Progenitor cell of endocrine pancreas (in vitro differentiated cells): ENCODE results near the gene HPN. TPM values are rescaled to one million over a fixed set of nuclear protein-coding genes. Genes with fewer than 3 reads are reported as not detected.
A peak's percentile ranks its signal among the peaks of the same experiment; 100 is the strongest.

ENCODE experiments used
- DNase-seq: peaks from one replicate; pipeline ENCODE4 v3.0.0; 2021; ENCODE audit warnings: low spot score; ENCODE audit not compliant: unreplicated experiment
- H3K27ac Mint-ChIP-seq: 2 replicates; pipeline ENCODE4 v1.8.0; 2021; ENCODE audit warnings: mild to moderate bottlenecking, moderate library complexity, mixed read lengths
- H3K27me3 Mint-ChIP-seq: 2 replicates; pipeline ENCODE4 v1.8.0; 2021; ENCODE audit warnings: mixed read lengths
- H3K36me3 Mint-ChIP-seq: 2 replicates; pipeline ENCODE4 v1.8.0; 2022; ENCODE audit warnings: mixed read lengths; ENCODE audit not compliant: insufficient read depth
- H3K4me1 Mint-ChIP-seq: 2 replicates; pipeline ENCODE4 v1.8.0; 2021; ENCODE audit warnings: low read depth, mixed read lengths
- H3K4me3 Mint-ChIP-seq: 2 replicates; pipeline ENCODE4 v1.8.0; 2021; ENCODE audit warnings: low read depth, mild to moderate bottlenecking, moderate library complexity, mixed read lengths
- H3K9me3 Mint-ChIP-seq: 2 replicates; pipeline ENCODE4 v1.8.0; 2021; ENCODE audit warnings: low read depth, mixed read lengths
- total RNA-seq: library from RNA; stranded (reverse); gene quantifications from 2 replicates; pipeline ENCODE4 v1.2.1, GENCODE V29; 2021
- TF ChIP-seq, protein P1 (sequence below): fragments of 200-600 bp; sonication (generic); IDR thresholded peaks from one replicate; pipeline ENCODE4 v1.5.0; 2021; ENCODE audit warnings: antibody characterized with exemption, mild to moderate bottlenecking; ENCODE audit not compliant: unreplicated experiment

Gene HPN
- total RNA-seq, 1 donor from 2014 or later = 70.5 TPM

DNA sequence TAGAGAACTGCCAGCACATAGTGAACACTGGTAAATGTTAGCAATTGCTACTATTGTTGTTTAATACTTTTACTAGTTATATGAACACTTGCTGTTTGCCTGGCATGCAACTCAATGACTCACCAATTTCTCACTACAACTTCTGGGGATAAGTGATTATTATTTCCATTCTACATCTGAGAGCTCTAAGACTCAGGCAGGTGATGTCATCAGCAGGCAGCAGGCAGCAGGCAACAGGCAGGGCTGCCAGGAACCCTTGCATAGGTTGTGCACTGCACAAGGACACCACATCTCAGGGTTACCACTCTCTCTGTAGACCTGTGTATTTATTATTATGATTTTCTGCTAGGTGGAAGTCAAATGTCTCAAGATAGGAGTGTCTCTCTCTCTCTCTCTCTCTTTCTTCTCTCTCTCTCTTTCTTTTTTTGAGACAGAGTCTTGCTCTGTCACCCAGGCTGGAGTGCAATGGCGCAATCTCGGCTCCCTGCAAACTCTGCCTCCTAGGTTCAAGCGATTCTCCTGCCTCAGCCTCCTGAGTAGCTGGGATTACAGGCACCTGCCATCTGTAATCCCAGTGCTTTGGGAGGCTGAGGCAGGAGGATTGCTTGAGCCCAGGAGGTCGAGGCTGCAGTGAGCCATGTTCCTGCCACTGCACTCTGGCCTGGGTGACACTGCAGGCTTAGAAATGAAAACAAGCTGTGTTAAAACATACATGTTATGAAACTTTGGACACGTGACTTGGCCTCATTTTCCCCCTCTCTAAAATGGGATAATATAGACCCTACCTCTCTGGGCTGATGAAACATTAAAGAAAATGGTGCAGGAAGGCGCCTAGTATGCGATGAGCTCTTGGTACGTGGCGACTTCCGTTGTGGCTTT is 22.7 kb downstream of the HPN start:
- Mint-ChIP-seq H3K9me3 (no peaks in the 10 kb centered on the region), H3K4me3 (no peak overlapping the region), H3K27me3 (no peaks in the 10 kb centered on the region), H3K27ac (no peak overlapping the region), H3K36me3 (peaks cover 3% of the 10 kb centered on the region), H3K4me1 (peaks cover 12% of the 10 kb centered on the region)
- no peak for DNase-seq
- TF ChIP-seq, protein P1, sequence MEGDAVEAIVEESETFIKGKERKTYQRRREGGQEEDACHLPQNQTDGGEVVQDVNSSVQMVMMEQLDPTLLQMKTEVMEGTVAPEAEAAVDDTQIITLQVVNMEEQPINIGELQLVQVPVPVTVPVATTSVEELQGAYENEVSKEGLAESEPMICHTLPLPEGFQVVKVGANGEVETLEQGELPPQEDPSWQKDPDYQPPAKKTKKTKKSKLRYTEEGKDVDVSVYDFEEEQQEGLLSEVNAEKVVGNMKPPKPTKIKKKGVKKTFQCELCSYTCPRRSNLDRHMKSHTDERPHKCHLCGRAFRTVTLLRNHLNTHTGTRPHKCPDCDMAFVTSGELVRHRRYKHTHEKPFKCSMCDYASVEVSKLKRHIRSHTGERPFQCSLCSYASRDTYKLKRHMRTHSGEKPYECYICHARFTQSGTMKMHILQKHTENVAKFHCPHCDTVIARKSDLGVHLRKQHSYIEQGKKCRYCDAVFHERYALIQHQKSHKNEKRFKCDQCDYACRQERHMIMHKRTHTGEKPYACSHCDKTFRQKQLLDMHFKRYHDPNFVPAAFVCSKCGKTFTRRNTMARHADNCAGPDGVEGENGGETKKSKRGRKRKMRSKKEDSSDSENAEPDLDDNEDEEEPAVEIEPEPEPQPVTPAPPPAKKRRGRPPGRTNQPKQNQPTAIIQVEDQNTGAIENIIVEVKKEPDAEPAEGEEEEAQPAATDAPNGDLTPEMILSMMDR = no peak

DNA sequence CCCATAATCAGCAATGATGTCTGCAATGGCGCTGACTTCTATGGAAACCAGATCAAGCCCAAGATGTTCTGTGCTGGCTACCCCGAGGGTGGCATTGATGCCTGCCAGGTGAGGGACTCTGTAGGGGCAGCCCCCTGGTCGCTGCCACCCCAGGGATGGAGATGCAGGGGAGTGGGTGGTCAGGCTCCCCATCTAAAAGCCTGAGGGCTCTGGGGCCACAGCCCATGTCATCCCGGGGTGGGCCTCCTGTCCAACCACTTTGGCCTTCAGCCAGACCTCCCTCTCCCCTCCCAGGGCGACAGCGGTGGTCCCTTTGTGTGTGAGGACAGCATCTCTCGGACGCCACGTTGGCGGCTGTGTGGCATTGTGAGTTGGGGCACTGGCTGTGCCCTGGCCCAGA is 24.1 kb downstream of the HPN start:
- H3K27me3 Mint-ChIP-seq = no peaks in the 10 kb centered on the region
- no peak for DNase-seq
- H3K36me3 Mint-ChIP-seq = peaks cover 1% of the 10 kb centered on the region
- no peak overlapping the region for H3K27ac Mint-ChIP-seq
- peaks cover 12% of the 10 kb centered on the region for H3K4me1 Mint-ChIP-seq
- no peaks in the 10 kb centered on the region for H3K9me3 Mint-ChIP-seq
- no peak overlapping the region for H3K4me3 Mint-ChIP-seq
- TF ChIP-seq, protein P1 = no peak

DNA sequence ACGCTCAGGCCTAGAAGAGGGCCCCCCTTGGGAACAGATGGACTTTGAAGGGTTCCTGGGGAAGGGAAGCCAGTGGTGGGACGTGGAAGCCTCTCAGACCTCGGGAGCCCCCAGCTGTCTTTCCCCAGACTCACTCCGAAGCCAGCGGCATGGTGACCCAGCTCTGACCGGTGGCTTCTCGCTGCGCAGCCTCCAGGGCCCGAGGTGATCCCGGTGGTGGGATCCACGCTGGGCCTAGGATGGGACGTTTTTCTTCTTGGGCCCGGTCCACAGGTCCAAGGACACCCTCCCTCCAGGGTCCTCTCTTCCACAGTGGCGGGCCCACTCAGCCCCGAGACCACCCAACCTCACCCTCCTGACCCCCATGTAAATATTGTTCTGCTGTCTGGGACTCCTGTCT is 24.6 kb downstream of the HPN start:
- no peak overlapping the region for H3K27ac Mint-ChIP-seq
- H3K27me3 Mint-ChIP-seq = no peaks in the 10 kb centered on the region
- H3K4me1 Mint-ChIP-seq = peaks cover 12% of the 10 kb centered on the region
- peaks cover 1% of the 10 kb centered on the region for H3K36me3 Mint-ChIP-seq
- no peak overlapping the region for H3K4me3 Mint-ChIP-seq
- H3K9me3 Mint-ChIP-seq = no peaks in the 10 kb centered on the region
- TF ChIP-seq, protein P1 = no peak
- no peak for DNase-seq

DNA sequence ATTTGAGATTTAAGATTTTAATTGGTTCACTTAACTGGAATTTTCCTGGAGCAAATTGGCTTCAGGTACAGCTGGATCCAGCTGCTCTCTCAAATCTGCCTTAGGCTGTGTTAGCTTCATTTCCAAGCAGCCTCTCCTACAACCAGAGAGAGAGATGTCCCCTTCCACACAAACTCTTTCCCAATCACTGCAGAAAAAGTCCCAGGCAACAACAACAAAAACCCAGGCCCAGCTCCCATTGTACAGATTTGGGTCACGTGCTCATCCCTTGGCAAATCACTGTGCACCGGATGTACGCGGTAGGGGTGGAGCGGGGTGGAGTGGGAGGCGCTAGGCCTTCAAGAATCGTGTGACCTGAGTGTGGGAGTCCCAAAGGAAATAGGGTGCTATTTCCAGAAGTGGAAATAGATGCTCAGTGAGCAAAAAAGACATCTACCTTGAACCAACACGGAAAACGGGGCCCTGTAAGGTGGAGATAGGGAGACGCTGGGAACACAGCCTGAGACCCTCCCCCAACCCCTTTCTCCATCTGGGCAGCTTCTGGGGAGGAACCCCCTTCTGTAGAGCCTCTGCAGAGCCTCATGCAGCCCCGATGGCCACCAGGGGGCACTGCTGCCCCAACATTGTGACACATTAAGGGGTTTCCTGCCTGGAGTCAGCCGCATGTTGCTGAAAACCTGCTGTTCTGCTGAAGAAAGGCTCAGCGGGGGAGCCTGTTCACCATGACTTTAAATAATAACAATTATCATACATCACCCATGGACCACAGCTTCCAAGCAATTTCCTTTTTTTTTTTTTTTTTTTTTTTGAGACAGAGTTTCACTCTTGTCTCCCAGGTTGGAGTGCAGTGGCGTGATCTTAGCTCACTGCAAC is 25.4 kb downstream of the HPN start:
- H3K27ac Mint-ChIP-seq = no peak overlapping the region
- peaks cover 12% of the 10 kb centered on the region for H3K4me1 Mint-ChIP-seq
- H3K9me3 Mint-ChIP-seq = no peaks in the 10 kb centered on the region
- TF ChIP-seq, protein P1 = peak; percentile 88
- no peaks in the 10 kb centered on the region for H3K27me3 Mint-ChIP-seq
- H3K4me3 Mint-ChIP-seq = no peak overlapping the region
- H3K36me3 Mint-ChIP-seq = no peaks in the 10 kb centered on the region
- peak; percentile 87 for DNase-seq

DNA sequence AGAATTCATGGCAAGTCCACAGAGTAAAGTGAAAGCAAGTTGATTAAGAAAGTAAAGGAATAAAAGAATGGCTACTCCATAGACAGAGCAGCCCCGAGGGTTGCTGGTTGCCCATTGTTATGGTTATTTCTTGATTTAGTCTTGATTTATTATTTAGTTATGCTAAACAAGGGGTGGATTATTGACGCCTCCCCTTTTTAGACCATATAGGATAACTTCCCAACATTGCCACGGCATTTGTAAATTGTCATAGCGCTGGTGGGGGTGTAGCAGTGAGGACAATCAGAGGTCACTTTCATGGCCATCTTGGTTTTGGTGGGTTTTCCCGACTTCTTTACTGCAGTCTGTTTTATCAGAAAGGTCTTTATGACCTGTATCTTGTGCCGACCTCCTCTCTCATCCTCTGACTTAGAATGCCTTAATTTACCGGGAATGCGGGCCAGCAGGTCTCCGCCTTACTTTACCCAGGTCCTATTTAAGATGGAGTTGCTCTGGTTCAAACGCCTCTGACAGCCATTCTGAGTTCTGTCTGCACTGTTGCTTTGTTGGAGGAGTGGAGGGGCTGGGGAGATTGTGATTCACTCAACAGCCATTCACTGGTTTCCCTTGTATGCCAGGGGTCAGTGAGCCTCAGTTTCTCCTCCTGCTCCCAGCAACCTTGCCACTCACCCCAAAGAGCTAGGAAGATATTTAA is 27.6 kb downstream of the HPN start:
- TF ChIP-seq, protein P1 = no peak
- peaks cover 13% of the 10 kb centered on the region for H3K4me1 Mint-ChIP-seq
- no peak for DNase-seq
- no peaks in the 10 kb centered on the region for H3K27me3 Mint-ChIP-seq
- no peaks in the 10 kb centered on the region for H3K36me3 Mint-ChIP-seq
- peak overlapping the region; percentile 98 for H3K27ac Mint-ChIP-seq
- no peak overlapping the region for H3K4me3 Mint-ChIP-seq
- no peaks in the 10 kb centered on the region for H3K9me3 Mint-ChIP-seq
